SK-N-SH treated with all-trans-retinoic acid at 6 μM for 48 hours (cell line): ENCODE results near the gene HSFY2.
"Not testable (repeated sequence)": the region's sequence is repeated elsewhere in the genome, so short reads cannot be mapped to it uniquely, and the experiment has no call there.

Experiments
- CREB5 ChIP-seq: fragments of 250-450 bp; sonication (Bioruptor Pico); IDR thresholded peaks from 2 replicates; pipeline ENCODE4 v1.5.1; 2020; ENCODE audit warnings: low read depth, mild to moderate bottlenecking, moderate library complexity
- CSDC2 ChIP-seq: fragments of 250-450 bp; sonication (Bioruptor Pico); IDR thresholded peaks from 2 replicates; pipeline ENCODE4 v1.5.0; 2020; ENCODE audit warnings: mild to moderate bottlenecking, moderate library complexity
- GLIS3 ChIP-seq: fragments of 250-450 bp; sonication (Bioruptor Pico); IDR thresholded peaks from 2 replicates; pipeline ENCODE4 v1.5.0; 2020; ENCODE audit warnings: mild to moderate bottlenecking, moderate library complexity
- ISL1 ChIP-seq: fragments of 250-450 bp; sonication (Bioruptor Pico); IDR thresholded peaks from 2 replicates; pipeline ENCODE4 v2.1.2; 2022; ENCODE audit warnings: mild to moderate bottlenecking, moderate library complexity
- PATZ1 ChIP-seq: fragments of 250-450 bp; sonication (Bioruptor Pico); IDR thresholded peaks from 2 replicates; pipeline ENCODE4 v1.8.0; 2020; ENCODE audit warnings: mild to moderate bottlenecking, moderate library complexity, borderline replicate concordance
- POU6F1 ChIP-seq: fragments of 250-450 bp; sonication (Bioruptor Pico); IDR thresholded peaks from 2 replicates; pipeline ENCODE4 v1.8.0; 2021; ENCODE audit warnings: low read depth, mild to moderate bottlenecking, moderate library complexity, borderline replicate concordance
- RARB ChIP-seq: fragments of 250-450 bp; sonication (Bioruptor Pico); IDR thresholded peaks from 2 replicates; pipeline ENCODE4 v1.8.0; 2021; ENCODE audit warnings: mild to moderate bottlenecking, moderate library complexity
- TCF4 ChIP-seq: fragments of 250-450 bp; sonication (Bioruptor Pico); IDR thresholded peaks from 2 replicates; pipeline ENCODE4 v1.8.0; 2021; ENCODE audit warnings: mild to moderate bottlenecking, moderate library complexity, borderline replicate concordance
- TOX ChIP-seq: fragments of 250-450 bp; sonication (Bioruptor Pico); IDR thresholded peaks from 2 replicates; pipeline ENCODE4 v1.8.0; 2021; ENCODE audit warnings: mild to moderate bottlenecking, moderate library complexity, borderline replicate concordance
- ZFP3 ChIP-seq: fragments of 250-450 bp; sonication (Bioruptor Pico); IDR thresholded peaks from 2 replicates; pipeline ENCODE4 v1.5.0; 2020; ENCODE audit warnings: mild to moderate bottlenecking, moderate library complexity
- ZFP30 ChIP-seq: fragments of 450-650 bp; formaldehyde crosslinking; IDR thresholded peaks from 2 replicates; pipeline ENCODE4 v1.5.0; 2022; ENCODE audit warnings: mild to moderate bottlenecking, moderate library complexity
- TF ChIP-seq, protein P1 (sequence below): fragments of 250-450 bp; sonication (Bioruptor Pico); IDR thresholded peaks from 2 replicates; pipeline ENCODE4 v1.5.0; 2020; ENCODE audit warnings: mild to moderate bottlenecking, moderate library complexity

- not testable (repeated sequence) for TF ChIP-seq TCF4; TOX (CRISPR knock-in tag); RARB (CRISPR knock-in tag); CREB5 (CRISPR knock-in tag); GLIS3 (CRISPR knock-in tag); POU6F1 (CRISPR knock-in tag); PATZ1 (CRISPR knock-in tag); CSDC2 (CRISPR knock-in tag); ZFP30 (CRISPR knock-in tag); ISL1; ZFP3 (CRISPR knock-in tag)
- TF ChIP-seq, protein P1, sequence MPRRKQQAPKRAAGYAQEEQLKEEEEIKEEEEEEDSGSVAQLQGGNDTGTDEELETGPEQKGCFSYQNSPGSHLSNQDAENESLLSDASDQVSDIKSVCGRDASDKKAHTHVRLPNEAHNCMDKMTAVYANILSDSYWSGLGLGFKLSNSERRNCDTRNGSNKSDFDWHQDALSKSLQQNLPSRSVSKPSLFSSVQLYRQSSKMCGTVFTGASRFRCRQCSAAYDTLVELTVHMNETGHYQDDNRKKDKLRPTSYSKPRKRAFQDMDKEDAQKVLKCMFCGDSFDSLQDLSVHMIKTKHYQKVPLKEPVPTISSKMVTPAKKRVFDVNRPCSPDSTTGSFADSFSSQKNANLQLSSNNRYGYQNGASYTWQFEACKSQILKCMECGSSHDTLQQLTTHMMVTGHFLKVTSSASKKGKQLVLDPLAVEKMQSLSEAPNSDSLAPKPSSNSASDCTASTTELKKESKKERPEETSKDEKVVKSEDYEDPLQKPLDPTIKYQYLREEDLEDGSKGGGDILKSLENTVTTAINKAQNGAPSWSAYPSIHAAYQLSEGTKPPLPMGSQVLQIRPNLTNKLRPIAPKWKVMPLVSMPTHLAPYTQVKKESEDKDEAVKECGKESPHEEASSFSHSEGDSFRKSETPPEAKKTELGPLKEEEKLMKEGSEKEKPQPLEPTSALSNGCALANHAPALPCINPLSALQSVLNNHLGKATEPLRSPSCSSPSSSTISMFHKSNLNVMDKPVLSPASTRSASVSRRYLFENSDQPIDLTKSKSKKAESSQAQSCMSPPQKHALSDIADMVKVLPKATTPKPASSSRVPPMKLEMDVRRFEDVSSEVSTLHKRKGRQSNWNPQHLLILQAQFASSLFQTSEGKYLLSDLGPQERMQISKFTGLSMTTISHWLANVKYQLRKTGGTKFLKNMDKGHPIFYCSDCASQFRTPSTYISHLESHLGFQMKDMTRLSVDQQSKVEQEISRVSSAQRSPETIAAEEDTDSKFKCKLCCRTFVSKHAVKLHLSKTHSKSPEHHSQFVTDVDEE (CRISPR knock-in tag): not testable (repeated sequence)
Measured at GRCh38 chrY:18754077-18754476, 19.5 kb downstream of the HSFY2 start.
